GM19099 (cell line): Measurements from ENCODE around the gene ATP2B3.

Experiments used
- POLR2A ChIP-seq: IDR thresholded peaks from 3 replicates; pipeline ENCODE4 v1.6.1; 2011; ENCODE audit warnings: low read depth; ENCODE audit not compliant: insufficient read length; ENCODE audit errors: extremely low read depth

ATP2B3 gene

GRCh38 chrX:153580700-153581386 is 63.4 kb downstream of the ATP2B3 start:
- TF ChIP-seq POLR2A, result no peak

- TF ChIP-seq POLR2A, result no peak
These were observed 65.5 kb downstream of the ATP2B3 start for GRCh38 chrX:153582896-153583295.

GRCh38 chrX:153583433-153583832 is 66.0 kb downstream of the ATP2B3 start:
- no peak for TF ChIP-seq POLR2A

- no peak for TF ChIP-seq POLR2A
These were observed 68.4 kb downstream of the ATP2B3 start for GRCh38 chrX:153585827-153586226.

- TF ChIP-seq POLR2A, result no peak
These were observed 69.9 kb downstream of the ATP2B3 start for GRCh38 chrX:153587342-153587741.

GRCh38 chrX:153588021-153588781 is 70.8 kb downstream of the ATP2B3 start:
- TF ChIP-seq POLR2A, result no peak

GRCh38 chrX:153588782-153589446 is 71.5 kb downstream of the ATP2B3 start:
- TF ChIP-seq POLR2A, result no peak

- TF ChIP-seq POLR2A, result no peak
These were observed 73.8 kb downstream of the ATP2B3 start for GRCh38 chrX:153590961-153591956.

- no peak for TF ChIP-seq POLR2A
These were observed 74.8 kb downstream of the ATP2B3 start for GRCh38 chrX:153592091-153592833.

- no peak for TF ChIP-seq POLR2A
These were observed 75.7 kb downstream of the ATP2B3 start for GRCh38 chrX:153592966-153593688.

- TF ChIP-seq POLR2A, result no peak
These were observed 76.5 kb downstream of the ATP2B3 start for GRCh38 chrX:153593811-153594500.

GRCh38 chrX:153595387-153595786 is 77.9 kb downstream of the ATP2B3 start:
- no peak for TF ChIP-seq POLR2A

GRCh38 chrX:153595859-153596857 is 78.7 kb downstream of the ATP2B3 start:
- TF ChIP-seq POLR2A, result no peak
